NB4 (cell line): ENCODE results near the gene RGS13.

Experiments used
- MAX ChIP-seq: IDR thresholded peaks from 2 replicates; pipeline ENCODE4 v1.6.1; 2011; ENCODE audit warnings: low read depth, low read length
- MYC ChIP-seq: IDR thresholded peaks from 2 replicates; pipeline ENCODE4 v1.6.1; 2011; ENCODE audit warnings: low read depth, low read length
- POLR2A ChIP-seq: IDR thresholded peaks from 2 replicates; pipeline ENCODE4 v1.6.1; 2011; ENCODE audit warnings: mild to moderate bottlenecking; ENCODE audit not compliant: insufficient read length; ENCODE audit errors: extremely low read depth
- TF ChIP-seq, protein P1 (sequence below): IDR thresholded peaks from one replicate; pipeline ENCODE4 v1.5.1; 2012; ENCODE audit warnings: low read depth, low read length

- TF ChIP-seq, protein P1, sequence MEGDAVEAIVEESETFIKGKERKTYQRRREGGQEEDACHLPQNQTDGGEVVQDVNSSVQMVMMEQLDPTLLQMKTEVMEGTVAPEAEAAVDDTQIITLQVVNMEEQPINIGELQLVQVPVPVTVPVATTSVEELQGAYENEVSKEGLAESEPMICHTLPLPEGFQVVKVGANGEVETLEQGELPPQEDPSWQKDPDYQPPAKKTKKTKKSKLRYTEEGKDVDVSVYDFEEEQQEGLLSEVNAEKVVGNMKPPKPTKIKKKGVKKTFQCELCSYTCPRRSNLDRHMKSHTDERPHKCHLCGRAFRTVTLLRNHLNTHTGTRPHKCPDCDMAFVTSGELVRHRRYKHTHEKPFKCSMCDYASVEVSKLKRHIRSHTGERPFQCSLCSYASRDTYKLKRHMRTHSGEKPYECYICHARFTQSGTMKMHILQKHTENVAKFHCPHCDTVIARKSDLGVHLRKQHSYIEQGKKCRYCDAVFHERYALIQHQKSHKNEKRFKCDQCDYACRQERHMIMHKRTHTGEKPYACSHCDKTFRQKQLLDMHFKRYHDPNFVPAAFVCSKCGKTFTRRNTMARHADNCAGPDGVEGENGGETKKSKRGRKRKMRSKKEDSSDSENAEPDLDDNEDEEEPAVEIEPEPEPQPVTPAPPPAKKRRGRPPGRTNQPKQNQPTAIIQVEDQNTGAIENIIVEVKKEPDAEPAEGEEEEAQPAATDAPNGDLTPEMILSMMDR: no peak
- no peak for TF ChIP-seq POLR2A
- TF ChIP-seq MAX: no peak
- no peak for TF ChIP-seq MYC
Measured at GRCh38 chr1:192675716-192676115, 39.8 kb downstream of the RGS13 start.
